CD8-positive, alpha-beta memory T cell (primary cell): ENCODE measurements around the gene NR2C1. TPM values are rescaled to one million over a fixed set of nuclear protein-coding genes. Genes with fewer than 3 reads are reported as not detected.
A peak's percentile ranks its signal among the peaks of the same experiment; 100 is the strongest.

Experiments
- CTCF ChIA-PET: fragments of 350-600 bp; sonication (Branson Sonifier 250); formaldehyde crosslinking; loops from one replicate; lab custom pipeline; 2021; ENCODE audit warnings: antibody characterized with exemption; lab: Charles Lee
- POLR2A ChIA-PET: fragments of 350-600 bp; sonication (Branson Sonifier 250); formaldehyde crosslinking; loops from one replicate; lab custom pipeline; 2021; ENCODE audit warnings: antibody characterized with exemption; lab: Charles Lee
- DNase-seq, 5 donors: peaks; one replicate each; pipeline versions ENCODE4 v3.0.0 to v3.0.0-alpha.2; 2020 to 2022; ENCODE audit warnings: mixed read lengths in 1 of 5
- H3K27ac ChIP-seq: one replicate; pipeline ENCODE4 v1.7.0; 2013; ENCODE audit warnings: low read depth, mild to moderate bottlenecking, low read length, moderate library complexity
- H3K27me3 ChIP-seq: 2 replicates; pipeline ENCODE4 v1.7.0; 2013; ENCODE audit warnings: low read length, mild to moderate bottlenecking; ENCODE audit not compliant: insufficient read depth, poor library complexity, severe bottlenecking
- H3K36me3 ChIP-seq: 2 replicates; pipeline ENCODE4 v1.7.0; 2013; ENCODE audit warnings: mild to moderate bottlenecking, low read length, moderate library complexity; ENCODE audit not compliant: insufficient read depth
- H3K4me1 ChIP-seq: 2 replicates; pipeline ENCODE4 v1.7.0; 2013; ENCODE audit warnings: mild to moderate bottlenecking, low read length, moderate library complexity; ENCODE audit not compliant: insufficient read depth
- H3K4me3 ChIP-seq: 2 replicates; pipeline ENCODE4 v1.7.0; 2013; ENCODE audit warnings: mild to moderate bottlenecking, low read length
- H3K9me3 ChIP-seq: 2 replicates; pipeline ENCODE4 v1.7.0; 2013; ENCODE audit warnings: mild to moderate bottlenecking, low read length
- H3K27ac Mint-ChIP-seq, 8 donors: one replicate each; pipeline ENCODE4 v1.8.0; 2020 to 2021; ENCODE audit warnings: mixed read lengths in 8 of 8, mild to moderate bottlenecking in 6 of 8, inconsistent platforms in 3 of 8, moderate library complexity in 3 of 8
- H3K27me3 Mint-ChIP-seq, 2 donors: one replicate each; pipeline ENCODE4 v1.8.0; 2020 to 2021; ENCODE audit warnings: mixed read lengths in 2 of 2, mild to moderate bottlenecking in 1 of 2, moderate library complexity in 1 of 2
- H3K36me3 Mint-ChIP-seq, 3 donors: one replicate each; pipeline ENCODE4 v1.8.0; 2020 to 2021; ENCODE audit warnings: mixed read lengths in 3 of 3, inconsistent platforms in 1 of 3, mild to moderate bottlenecking in 1 of 3
- H3K4me1 Mint-ChIP-seq, 3 donors: one replicate each; pipeline ENCODE4 v1.8.0; 2020 to 2021; ENCODE audit warnings: mixed read lengths in 3 of 3, inconsistent platforms in 1 of 3, mild to moderate bottlenecking in 1 of 3
- H3K4me3 Mint-ChIP-seq, 7 donors: one replicate each; pipeline ENCODE4 v1.8.0; 2020 to 2021; ENCODE audit warnings: mixed read lengths in 7 of 7, mild to moderate bottlenecking in 6 of 7, moderate library complexity in 4 of 7, inconsistent platforms in 2 of 7
- H3K9me3 Mint-ChIP-seq, 5 donors: one replicate each; pipeline ENCODE4 v1.8.0; 2020 to 2022; ENCODE audit warnings: mixed read lengths in 5 of 5, mild to moderate bottlenecking in 3 of 5, moderate library complexity in 2 of 5, inconsistent platforms in 1 of 5
- polyA plus RNA-seq: library from polyadenylated mRNA; unstranded; fragments of 300-500 nt; fragmentation: Illumina TruSeq; gene quantifications from one replicate; pipeline ENCODE4 v1.2.3, GENCODE V29; 2021
- total RNA-seq, 2 experiments: library from RNA; stranded (reverse); gene quantifications; one replicate each; pipeline ENCODE4 v1.2.3, GENCODE V29; 2021

Gene NR2C1
- total RNA-seq (10 to 100 TPM; 17.1 to 21.9 TPM), polyA plus RNA-seq (7.5 TPM)

DNA sequence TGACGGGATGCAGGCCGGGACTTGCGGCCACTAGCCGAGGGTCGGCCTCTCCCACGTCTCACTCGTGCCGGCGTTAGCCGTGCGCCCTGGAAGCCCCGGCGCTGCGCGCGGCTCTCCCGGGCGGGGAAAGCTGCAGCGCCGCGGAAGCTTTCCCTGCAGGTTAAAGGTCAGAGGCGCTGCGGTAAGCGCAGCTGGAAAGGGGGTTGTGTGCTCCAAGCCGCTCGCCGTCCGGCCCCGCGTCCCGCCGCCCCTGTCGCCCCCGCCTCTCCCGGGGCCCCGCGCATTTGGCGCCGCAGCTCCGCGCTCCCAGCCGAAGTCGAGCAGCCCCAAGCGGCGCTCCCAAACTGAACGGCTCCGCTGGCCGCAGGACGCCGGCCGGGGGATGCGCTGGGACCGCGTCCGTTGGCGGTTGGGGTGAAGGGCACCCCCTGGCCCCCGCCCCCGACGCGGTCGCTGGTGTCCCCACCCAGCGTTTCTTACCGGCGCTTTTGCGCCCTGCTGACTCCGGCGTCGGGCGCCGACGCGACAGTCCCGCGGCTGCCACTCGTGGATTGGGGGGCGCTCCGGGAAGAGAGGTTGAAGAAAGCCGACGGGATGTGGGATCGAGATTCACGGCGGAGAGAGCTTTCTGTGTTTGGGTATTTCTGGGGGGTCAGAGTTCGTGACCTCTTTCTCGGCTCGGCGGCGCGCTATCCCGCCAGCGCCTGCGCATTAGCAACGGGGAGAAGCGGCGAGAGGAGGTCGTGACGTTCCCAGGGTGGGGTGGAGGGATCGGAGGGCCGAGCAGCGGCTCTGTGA is at the start of gene NR2C1:
TSS of gene NR2C1 (minus strand) at position 719 of the 798 bp plus-strand sequence. CDS start 6,234 bp downstream, outside the sequence.
- H3K36me3 Mint-ChIP-seq = peaks cover 0 to 17% (median 0%) of the 10 kb centered on the region in 3 donors
- H3K27me3 Mint-ChIP-seq = no peaks in the 10 kb centered on the region
- H3K9me3 Mint-ChIP-seq = no peaks in the 10 kb centered on the region
- no peaks in the 10 kb centered on the region for H3K9me3 ChIP-seq
- peaks cover 12% of the 10 kb centered on the region for H3K4me1 ChIP-seq
- CTCF ChIA-PET = interaction anchor here (0.6 to 2.4 kb wide), 15 partner anchors 10 to 468 kb away, joined by 3 to 10 read pairs (median 3); partner anchors contain the start of genes FGD6, METAP2 and VEZT
- peaks cover 23 to 37% (median 25%) of the 10 kb centered on the region in 3 donors for H3K4me1 Mint-ChIP-seq
- peak within 1 kb of the TSS; percentile 95 to 98 (median 96) for H3K4me3 Mint-ChIP-seq
- H3K36me3 ChIP-seq = peaks cover 3% of the 10 kb centered on the region
- no peaks in the 10 kb centered on the region for H3K27me3 ChIP-seq
- H3K27ac ChIP-seq = peak within 1 kb of the TSS; percentile 81
- H3K4me3 ChIP-seq = peak within 1 kb of the TSS; percentile 88
- peak within 1 kb of the TSS; percentile 80 to 99 (median 94) for H3K27ac Mint-ChIP-seq
- POLR2A ChIA-PET = interaction anchor here (0.6 to 2.2 kb wide), 4 partner anchors 10 to 766 kb away, joined by 3 to 10 read pairs (median 4); partner anchors contain the start of genes FGD6 and VEZT
- peak; percentile 85 to 95 (median 92) for DNase-seq

DNA sequence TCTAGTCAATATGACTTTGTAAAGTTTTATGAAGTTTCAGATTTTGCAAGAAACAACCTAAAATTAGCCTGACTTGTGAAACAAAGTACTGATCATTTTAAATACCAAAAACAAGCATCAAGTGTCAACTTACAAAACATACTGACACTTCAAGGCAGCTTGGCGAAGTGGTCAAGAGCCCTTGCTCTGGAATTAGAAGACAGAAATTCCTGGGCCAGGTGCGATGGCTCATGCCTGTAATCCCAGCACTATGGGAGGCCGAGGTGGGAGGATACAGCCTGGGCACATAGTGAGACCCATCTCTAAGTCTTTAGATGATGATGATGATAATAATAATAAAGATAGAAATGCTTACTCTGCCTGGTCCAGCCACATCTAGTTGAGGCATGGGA is 45.4 kb upstream of the NR2C1 start:
- no peaks in the 10 kb centered on the region for H3K36me3 ChIP-seq
- H3K27me3 Mint-ChIP-seq = no peaks in the 10 kb centered on the region
- no peak overlapping the region for H3K27ac ChIP-seq
- no peak overlapping the region for H3K4me3 Mint-ChIP-seq
- CTCF ChIA-PET = interaction anchor here (5.2 kb wide), 1 partner anchor 415 kb away, joined by 63 read pairs; no protein-coding TSS in a partner anchor
- POLR2A ChIA-PET = no interaction called here
- no peaks in the 10 kb centered on the region for H3K36me3 Mint-ChIP-seq
- no peak for DNase-seq
- H3K27ac Mint-ChIP-seq = no peak overlapping the region
- no peaks in the 10 kb centered on the region for H3K27me3 ChIP-seq
- no peaks in the 10 kb centered on the region for H3K4me1 Mint-ChIP-seq
- H3K9me3 ChIP-seq = no peaks in the 10 kb centered on the region
- no peaks in the 10 kb centered on the region for H3K9me3 Mint-ChIP-seq
- H3K4me1 ChIP-seq = no peaks in the 10 kb centered on the region
- H3K4me3 ChIP-seq = no peak overlapping the region

DNA sequence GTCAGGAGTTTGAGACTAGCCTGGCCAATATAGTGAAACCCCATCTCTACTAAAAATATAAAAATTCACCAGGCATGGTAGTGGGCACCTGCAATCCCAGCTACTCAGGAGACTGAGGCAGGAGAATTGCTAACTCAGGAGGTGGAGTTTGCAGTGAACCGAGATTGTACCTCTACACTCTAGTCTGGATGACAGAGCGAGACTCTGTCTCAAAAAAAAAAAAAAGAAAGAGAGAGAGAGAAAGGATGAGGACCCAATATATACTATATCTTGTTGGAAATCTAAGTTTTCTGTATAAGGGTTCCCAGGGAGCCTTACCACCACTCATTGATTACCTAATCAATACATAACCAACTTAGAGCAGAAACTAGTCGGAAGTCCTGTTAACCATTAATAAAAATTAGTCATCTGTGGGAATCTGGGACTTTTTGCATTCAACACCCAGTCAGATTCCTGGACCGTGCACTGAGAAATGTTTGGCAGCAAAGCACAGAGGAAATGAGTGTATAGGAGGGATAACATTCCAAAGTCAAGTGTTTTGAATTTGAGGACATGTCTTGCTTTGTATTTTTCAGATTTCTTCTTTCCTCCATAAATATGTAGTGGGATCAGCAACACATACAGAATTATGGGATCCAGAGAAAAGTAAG is 44.8 kb upstream of the NR2C1 start:
- no peak overlapping the region for H3K4me3 ChIP-seq
- H3K27ac ChIP-seq = no peak overlapping the region
- Mint-ChIP-seq H3K4me3 (no peak overlapping the region), H3K9me3 (no peaks in the 10 kb centered on the region), H3K4me1 (no peaks in the 10 kb centered on the region), H3K27ac (no peak overlapping the region), H3K27me3 (no peaks in the 10 kb centered on the region), H3K36me3 (no peaks in the 10 kb centered on the region)
- no peaks in the 10 kb centered on the region for H3K9me3 ChIP-seq
- H3K36me3 ChIP-seq = no peaks in the 10 kb centered on the region
- H3K27me3 ChIP-seq = no peaks in the 10 kb centered on the region
- ChIA-PET CTCF (interaction anchor here (1.6 to 5.2 kb wide), 4 partner anchors 14 to 419 kb away, joined by 4 to 63 read pairs (median 11); partner anchors contain the start of genes FGD6 and VEZT), POLR2A (no interaction called here)
- DNase-seq = no peak
- no peaks in the 10 kb centered on the region for H3K4me1 ChIP-seq

DNA sequence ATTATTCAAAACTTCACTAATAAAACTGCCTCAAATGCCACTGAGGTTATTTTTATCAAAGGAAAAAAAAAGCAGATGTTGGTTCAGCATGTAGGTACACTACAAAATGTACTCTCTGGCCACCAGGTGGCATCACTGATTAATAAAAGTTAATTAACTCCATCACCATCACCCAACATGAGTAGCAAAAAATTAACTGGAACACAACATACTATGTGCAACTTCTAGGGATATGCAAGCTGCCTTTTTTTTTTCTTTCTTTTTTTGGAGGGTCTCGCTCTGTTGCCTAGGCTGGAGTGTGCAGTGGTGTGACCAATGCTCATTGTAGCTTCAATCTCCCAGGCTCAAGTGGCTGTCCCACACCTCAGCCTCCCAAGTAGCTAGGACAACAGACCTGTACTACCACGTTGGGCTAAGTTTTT is 43.8 kb upstream of the NR2C1 start:
- ChIA-PET POLR2A (no interaction called here), CTCF (interaction anchor here (0.9 to 5.2 kb wide), 9 partner anchors 13 to 427 kb away, joined by 3 to 63 read pairs (median 4); partner anchors contain the start of genes FGD6 and VEZT)

DNA sequence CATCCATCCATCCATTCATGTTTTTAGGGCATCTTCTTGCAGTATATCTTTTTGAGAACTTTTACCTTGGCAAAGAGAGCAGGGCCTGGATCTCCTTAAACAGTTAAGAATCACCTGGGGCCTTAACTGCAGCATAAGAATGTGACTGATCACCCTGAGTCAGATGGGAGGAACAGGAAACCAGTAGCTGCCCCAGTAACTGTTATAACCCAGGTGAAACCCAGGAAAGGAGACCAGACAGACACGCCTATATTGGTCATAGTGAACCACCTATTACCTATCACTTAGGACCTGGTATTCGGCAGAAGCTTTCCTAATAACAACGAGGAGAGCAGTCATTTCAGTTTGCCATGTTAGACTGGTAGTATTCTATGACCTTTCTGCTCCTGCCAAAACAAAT is 43.4 kb upstream of the NR2C1 start:
- no peaks in the 10 kb centered on the region for H3K9me3 Mint-ChIP-seq
- no peaks in the 10 kb centered on the region for H3K27me3 Mint-ChIP-seq
- no peaks in the 10 kb centered on the region for H3K27me3 ChIP-seq
- H3K4me1 ChIP-seq = no peaks in the 10 kb centered on the region
- H3K4me3 Mint-ChIP-seq = no peak overlapping the region
- H3K36me3 ChIP-seq = no peaks in the 10 kb centered on the region
- POLR2A ChIA-PET = no interaction called here
- H3K27ac Mint-ChIP-seq = peak overlapping the region in 1 of 8 donors; percentile 12
- H3K27ac ChIP-seq = no peak overlapping the region
- H3K4me1 Mint-ChIP-seq = no peaks in the 10 kb centered on the region
- no peak overlapping the region for H3K4me3 ChIP-seq
- CTCF ChIA-PET = interaction anchor here (0.9 to 5.2 kb wide), 9 partner anchors 12 to 428 kb away, joined by 3 to 63 read pairs (median 4); partner anchors contain the start of genes FGD6 and VEZT
- no peaks in the 10 kb centered on the region for H3K36me3 Mint-ChIP-seq
- no peaks in the 10 kb centered on the region for H3K9me3 ChIP-seq
- no peak for DNase-seq

More for the DNA sequence above, 43.8 kb upstream of the NR2C1 start:
- Histone ChIP-seq H3K27me3 (no peaks in the 10 kb centered on the region), H3K4me1 (no peaks in the 10 kb centered on the region), H3K27ac (no peak overlapping the region), H3K4me3 (no peak overlapping the region), H3K9me3 (no peaks in the 10 kb centered on the region), H3K36me3 (no peaks in the 10 kb centered on the region)
- no peaks in the 10 kb centered on the region for H3K4me1 Mint-ChIP-seq
- H3K9me3 Mint-ChIP-seq = no peaks in the 10 kb centered on the region
- H3K27ac Mint-ChIP-seq = no peak overlapping the region
- no peak overlapping the region for H3K4me3 Mint-ChIP-seq
- DNase-seq = peak; percentile 39 to 68 (median 51)
- no peaks in the 10 kb centered on the region for H3K27me3 Mint-ChIP-seq
- H3K36me3 Mint-ChIP-seq = no peaks in the 10 kb centered on the region

DNA sequence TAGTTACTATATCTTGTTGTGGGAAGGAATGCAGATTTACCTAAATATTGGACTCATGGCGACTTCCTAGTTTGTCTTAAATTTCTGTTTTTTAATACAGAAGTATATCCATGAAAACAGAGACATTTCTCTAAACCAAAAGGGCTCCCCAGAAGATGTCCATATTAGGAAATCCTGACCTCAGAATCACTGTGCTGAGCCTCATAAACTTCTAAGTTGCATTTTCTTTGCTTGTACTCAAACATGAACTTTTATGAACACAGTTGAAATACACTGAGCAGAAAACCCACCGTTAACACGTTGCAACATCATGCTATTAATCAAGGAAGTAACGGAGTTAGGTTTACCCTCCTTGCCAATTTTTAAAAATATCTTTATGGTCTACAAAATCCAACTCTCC is 42.9 kb upstream of the NR2C1 start:
- no peaks in the 10 kb centered on the region for H3K9me3 Mint-ChIP-seq
- ChIA-PET CTCF (interaction anchor here (1.2 to 5.2 kb wide), 5 partner anchors 101 to 423 kb away, joined by 4 to 63 read pairs (median 6); partner anchors contain the start of genes FGD6 and VEZT), POLR2A (no interaction called here)
- H3K36me3 ChIP-seq = no peaks in the 10 kb centered on the region
- no peaks in the 10 kb centered on the region for H3K4me1 Mint-ChIP-seq
- no peak for DNase-seq
- no peaks in the 10 kb centered on the region for H3K27me3 ChIP-seq
- H3K27me3 Mint-ChIP-seq = no peaks in the 10 kb centered on the region
- H3K9me3 ChIP-seq = no peaks in the 10 kb centered on the region
- H3K4me3 Mint-ChIP-seq = no peak overlapping the region
- H3K4me1 ChIP-seq = no peaks in the 10 kb centered on the region
- H3K27ac Mint-ChIP-seq = no peak overlapping the region
- H3K36me3 Mint-ChIP-seq = no peaks in the 10 kb centered on the region
- no peak overlapping the region for H3K4me3 ChIP-seq
- H3K27ac ChIP-seq = no peak overlapping the region

DNA sequence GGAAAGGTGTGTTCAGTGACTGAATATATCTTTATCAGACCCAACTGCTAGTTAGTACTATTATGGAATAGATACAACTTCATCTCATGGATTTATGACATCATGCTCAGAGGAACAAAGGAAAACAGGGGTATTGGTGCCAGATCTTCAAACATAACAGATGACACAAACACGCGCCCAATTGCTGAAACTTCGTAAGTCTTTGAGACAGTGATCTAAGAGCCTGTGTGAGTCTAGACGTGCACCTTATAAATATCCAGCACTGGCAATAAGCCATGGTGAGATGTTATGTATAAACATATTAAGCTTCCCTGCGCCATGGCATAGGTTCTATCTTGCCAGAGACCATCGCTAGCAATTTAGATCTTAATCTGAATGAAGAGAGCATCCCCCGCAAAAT is 42.2 kb upstream of the NR2C1 start:
- Mint-ChIP-seq H3K4me3 (no peak overlapping the region), H3K36me3 (no peaks in the 10 kb centered on the region), H3K27me3 (no peaks in the 10 kb centered on the region), H3K9me3 (no peaks in the 10 kb centered on the region), H3K27ac (no peak overlapping the region), H3K4me1 (no peaks in the 10 kb centered on the region)
- POLR2A ChIA-PET = no interaction called here
- Histone ChIP-seq H3K4me3 (no peak overlapping the region), H3K27ac (no peak overlapping the region), H3K9me3 (no peaks in the 10 kb centered on the region), H3K4me1 (no peaks in the 10 kb centered on the region), H3K27me3 (no peaks in the 10 kb centered on the region), H3K36me3 (no peaks in the 10 kb centered on the region)
- no peak for DNase-seq
- CTCF ChIA-PET = interaction anchor here (5.2 kb wide), 1 partner anchor 418 kb away, joined by 63 read pairs; no protein-coding TSS in a partner anchor
